Calu3 (cell line): Measurements from ENCODE around the gene STRIP1. TPM values are rescaled to one million over a fixed set of nuclear protein-coding genes. Genes with fewer than 3 reads are reported as not detected.

Experiments
- BruUV-seq: library from RNA; stranded (reverse); fragments of 400-500 nt; replicated peaks from 2 replicates; lab custom pipeline; 2021; lab: Mats Ljungman, UMichigan
- CTCF ChIA-PET: fragments of 300-600 bp; sonication (Branson Sonifier 250); formaldehyde crosslinking; loops from one replicate; lab custom pipeline; 2022; ENCODE audit warnings: antibody characterized with exemption; lab: Charles Lee
- DNase-seq: peaks from one replicate; pipeline ENCODE4 v3.0.0; 2022
- H3K27ac Mint-ChIP-seq: one replicate; pipeline ENCODE4 v1.8.0; 2022; ENCODE audit warnings: mixed read lengths; ENCODE audit not compliant: unreplicated experiment
- H3K27me3 Mint-ChIP-seq: one replicate; pipeline ENCODE4 v1.8.0; 2022; ENCODE audit warnings: mixed read lengths; ENCODE audit not compliant: unreplicated experiment
- H3K36me3 Mint-ChIP-seq: one replicate; pipeline ENCODE4 v1.8.0; 2022; ENCODE audit warnings: mild to moderate bottlenecking, moderate library complexity, mixed read lengths; ENCODE audit not compliant: insufficient read depth, unreplicated experiment
- H3K4me1 Mint-ChIP-seq: one replicate; pipeline ENCODE4 v1.8.0; 2022; ENCODE audit warnings: mild to moderate bottlenecking, low read depth, mixed read lengths; ENCODE audit not compliant: unreplicated experiment
- H3K4me3 Mint-ChIP-seq: one replicate; pipeline ENCODE4 v1.8.0; 2022; ENCODE audit warnings: mild to moderate bottlenecking, low read depth, moderate library complexity, mixed read lengths; ENCODE audit not compliant: unreplicated experiment
- H3K9me3 Mint-ChIP-seq: one replicate; pipeline ENCODE4 v1.8.0; 2022; ENCODE audit warnings: low read depth, mixed read lengths; ENCODE audit not compliant: unreplicated experiment
- intact Hi-C: fragments of 100-400 bp; cut with micrococcal nuclease; formaldehyde crosslinking; loops from one replicate; pipeline ENCODE4 v1.10.0; 2022; ENCODE audit not compliant: unreplicated experiment
- total RNA-seq: library from RNA; stranded (reverse); gene quantifications from 2 replicates; pipeline ENCODE4 v1.2.3, GENCODE V29; 2022
- TF ChIP-seq, protein P1 (sequence below): fragments of 200-600 bp; IDR thresholded peaks from one replicate; pipeline ENCODE4 v1.8.0; 2022; ENCODE audit warnings: antibody characterized with exemption; ENCODE audit not compliant: unreplicated experiment

Gene STRIP1
- total RNA-seq, 1 experiment from 2014 or later, result 27.5 TPM

DNA sequence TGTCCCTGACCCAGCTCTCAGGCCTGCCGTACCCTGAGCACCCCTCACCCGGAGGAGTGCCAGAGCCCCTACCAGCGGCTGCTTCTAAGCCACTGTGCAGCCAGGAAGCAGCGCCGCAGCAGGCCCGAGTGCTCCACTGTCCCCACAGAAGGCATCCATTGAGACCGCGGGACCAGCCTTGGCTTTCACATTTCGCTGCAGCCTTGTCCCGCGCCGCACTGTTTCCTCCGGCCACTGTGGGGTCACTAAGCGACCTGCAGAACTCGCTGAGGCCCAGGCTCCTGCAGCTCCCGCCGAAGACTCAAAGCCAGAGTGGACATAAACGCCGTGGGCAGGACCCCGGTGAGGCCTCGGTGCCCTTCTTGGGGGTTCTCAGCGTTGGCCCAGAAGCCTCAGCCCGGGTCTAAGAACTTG, 33.1 kb downstream of the STRIP1 start:
- H3K9me3 Mint-ChIP-seq, result no peaks in the 10 kb centered on the region
- H3K4me3 Mint-ChIP-seq, result no peak overlapping the region
- CTCF ChIA-PET, result no interaction called here
- intact Hi-C loops, result no loop called here
- no peaks in the 10 kb centered on the region for H3K4me1 Mint-ChIP-seq
- H3K27me3 Mint-ChIP-seq, result no peaks in the 10 kb centered on the region
- TF ChIP-seq, protein P1, sequence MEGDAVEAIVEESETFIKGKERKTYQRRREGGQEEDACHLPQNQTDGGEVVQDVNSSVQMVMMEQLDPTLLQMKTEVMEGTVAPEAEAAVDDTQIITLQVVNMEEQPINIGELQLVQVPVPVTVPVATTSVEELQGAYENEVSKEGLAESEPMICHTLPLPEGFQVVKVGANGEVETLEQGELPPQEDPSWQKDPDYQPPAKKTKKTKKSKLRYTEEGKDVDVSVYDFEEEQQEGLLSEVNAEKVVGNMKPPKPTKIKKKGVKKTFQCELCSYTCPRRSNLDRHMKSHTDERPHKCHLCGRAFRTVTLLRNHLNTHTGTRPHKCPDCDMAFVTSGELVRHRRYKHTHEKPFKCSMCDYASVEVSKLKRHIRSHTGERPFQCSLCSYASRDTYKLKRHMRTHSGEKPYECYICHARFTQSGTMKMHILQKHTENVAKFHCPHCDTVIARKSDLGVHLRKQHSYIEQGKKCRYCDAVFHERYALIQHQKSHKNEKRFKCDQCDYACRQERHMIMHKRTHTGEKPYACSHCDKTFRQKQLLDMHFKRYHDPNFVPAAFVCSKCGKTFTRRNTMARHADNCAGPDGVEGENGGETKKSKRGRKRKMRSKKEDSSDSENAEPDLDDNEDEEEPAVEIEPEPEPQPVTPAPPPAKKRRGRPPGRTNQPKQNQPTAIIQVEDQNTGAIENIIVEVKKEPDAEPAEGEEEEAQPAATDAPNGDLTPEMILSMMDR, result no peak
- H3K36me3 Mint-ChIP-seq, result no peaks in the 10 kb centered on the region
- BruUV-seq, result no TSS peak
- no peak overlapping the region for H3K27ac Mint-ChIP-seq
- DNase-seq, result no peak

DNA sequence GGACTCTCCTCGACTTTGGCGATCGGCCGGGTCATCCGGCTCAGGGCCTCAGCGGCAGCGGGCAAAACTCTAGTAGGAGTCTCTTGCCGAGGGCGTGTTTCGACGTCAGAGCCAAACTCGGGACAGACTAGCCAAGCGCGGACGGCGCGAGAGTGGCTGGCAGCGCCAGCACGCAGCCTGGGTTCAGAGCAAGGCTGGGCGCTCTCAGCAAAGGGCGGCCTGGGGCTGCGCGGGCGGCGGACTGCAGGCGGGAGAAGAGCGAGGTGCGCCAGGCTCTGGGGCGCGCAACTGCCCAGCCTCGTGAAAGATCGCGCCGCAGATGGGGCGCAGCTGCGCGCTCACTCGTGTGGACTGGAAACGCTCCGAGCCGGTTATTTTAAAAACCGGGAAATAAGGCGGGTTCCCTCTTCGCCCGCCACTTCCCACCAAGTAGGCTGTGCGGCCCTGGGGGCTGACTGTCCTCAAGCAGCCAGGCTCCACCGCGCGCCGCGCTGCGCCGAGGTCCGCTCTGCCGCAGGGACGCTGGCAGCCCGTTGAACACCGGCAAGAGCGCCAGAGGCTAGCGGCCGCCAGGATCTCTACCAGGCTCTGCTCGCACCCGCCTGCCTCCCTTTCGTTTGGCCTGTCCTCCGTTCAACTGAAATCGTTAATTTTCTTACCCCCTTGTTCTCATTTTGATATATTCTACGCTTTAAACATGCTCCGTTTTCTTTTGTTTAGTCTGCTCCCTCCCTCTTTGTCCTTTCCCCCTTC, 33.6 kb downstream of the STRIP1 start:
- DNase-seq, result no peak
- BruUV-seq, result no TSS peak
- CTCF ChIA-PET, result no interaction called here
- Mint-ChIP-seq H3K4me1 (no peaks in the 10 kb centered on the region), H3K27ac (no peak overlapping the region), H3K9me3 (no peaks in the 10 kb centered on the region), H3K27me3 (no peaks in the 10 kb centered on the region), H3K36me3 (no peaks in the 10 kb centered on the region), H3K4me3 (no peak overlapping the region)
- TF ChIP-seq, protein P1, result no peak
- intact Hi-C loops, result no loop called here

DNA sequence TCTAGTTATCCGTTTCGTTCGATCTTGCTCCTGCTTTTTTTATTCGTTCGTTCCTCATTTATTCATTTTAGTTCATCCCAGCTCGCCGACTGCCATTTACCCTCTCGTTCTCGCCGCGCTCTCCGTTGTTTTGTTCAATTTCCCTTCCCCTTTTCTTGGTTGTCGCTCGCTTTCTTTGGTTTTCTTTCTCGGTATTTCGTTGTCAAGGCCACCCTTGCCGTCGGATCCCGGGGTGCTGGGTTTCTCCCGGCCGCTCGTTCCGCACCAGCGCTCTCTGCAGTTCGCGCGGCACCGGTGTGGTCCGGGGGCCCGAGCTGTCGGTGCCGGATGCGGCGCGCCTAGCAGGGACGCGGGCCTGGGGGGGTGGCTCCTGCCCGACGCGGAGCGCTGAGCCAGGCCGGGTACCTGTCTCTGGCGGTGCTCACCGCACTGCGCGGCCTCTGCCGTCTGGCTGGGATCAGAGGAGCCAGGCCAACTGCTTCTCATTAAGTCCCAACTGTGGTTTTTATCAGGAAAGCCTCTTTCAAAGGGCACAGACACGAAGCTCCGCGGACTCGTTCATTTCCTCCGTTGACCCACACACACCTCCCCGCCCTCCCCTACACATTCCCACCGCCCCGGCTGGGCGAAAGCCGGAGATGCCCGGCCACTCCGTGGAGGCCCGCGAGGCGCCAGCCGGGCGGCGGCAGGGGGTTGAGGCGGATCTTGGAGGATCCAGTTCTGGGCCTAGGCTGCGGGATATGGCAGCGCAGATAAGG, 34.4 kb downstream of the STRIP1 start:
- H3K9me3 Mint-ChIP-seq, result no peaks in the 10 kb centered on the region
- no peak overlapping the region for H3K27ac Mint-ChIP-seq
- TF ChIP-seq, protein P1, result no peak
- no peaks in the 10 kb centered on the region for H3K27me3 Mint-ChIP-seq
- DNase-seq, result no peak
- H3K36me3 Mint-ChIP-seq, result no peaks in the 10 kb centered on the region
- no peak overlapping the region for H3K4me3 Mint-ChIP-seq
- no peaks in the 10 kb centered on the region for H3K4me1 Mint-ChIP-seq
- intact Hi-C loops, result no loop called here
- CTCF ChIA-PET, result no interaction called here
- BruUV-seq, result no TSS peak

DNA sequence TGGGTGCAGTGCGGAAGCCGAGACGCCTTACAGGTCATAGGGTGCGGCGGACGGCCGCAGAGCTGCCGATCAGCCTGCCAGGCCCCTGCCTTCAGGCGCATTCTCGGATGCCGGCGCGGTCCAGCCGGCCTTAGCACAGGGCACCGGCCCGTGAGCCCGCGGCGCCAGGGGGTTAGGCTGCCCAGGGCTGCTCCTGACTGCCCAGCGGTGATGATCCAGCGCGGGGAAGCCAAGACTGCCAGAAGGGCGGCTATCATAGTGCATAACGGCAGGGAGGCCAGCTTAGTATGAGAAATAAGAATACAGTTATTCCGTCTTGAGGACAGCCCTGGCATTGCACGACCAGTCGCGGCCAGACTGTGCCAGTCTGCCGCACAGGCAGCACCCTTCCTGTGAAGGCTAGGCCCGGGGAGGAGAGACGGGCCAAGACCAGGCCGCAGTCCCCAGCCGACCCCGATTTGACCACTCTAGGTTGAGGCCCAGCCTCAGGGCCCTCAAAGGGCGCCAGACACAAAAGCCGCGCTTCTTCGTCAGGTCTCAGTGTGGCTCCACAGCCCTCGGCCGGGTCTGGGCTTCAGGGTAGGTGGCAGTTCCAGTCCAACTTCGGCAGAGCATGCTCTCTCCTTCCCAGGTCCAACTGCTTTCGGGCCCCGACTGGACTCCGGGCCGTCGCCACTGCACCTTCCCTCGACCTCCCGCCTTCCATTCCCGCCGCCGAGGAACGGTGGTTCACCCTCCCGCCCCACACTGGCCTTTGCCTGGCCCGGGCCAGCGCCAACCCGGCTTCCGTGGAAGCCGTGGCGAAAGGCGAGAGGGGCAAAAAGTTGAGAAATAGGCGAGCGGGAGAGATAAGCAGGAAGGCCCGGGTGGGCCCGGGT, 35.2 kb downstream of the STRIP1 start:
- Mint-ChIP-seq H3K9me3 (no peaks in the 10 kb centered on the region), H3K27ac (no peak overlapping the region), H3K27me3 (no peaks in the 10 kb centered on the region), H3K4me3 (no peak overlapping the region), H3K36me3 (no peaks in the 10 kb centered on the region), H3K4me1 (no peaks in the 10 kb centered on the region)
- TF ChIP-seq, protein P1, result no peak
- BruUV-seq, result no TSS peak
- no peak for DNase-seq
- intact Hi-C loops, result no loop called here
- CTCF ChIA-PET, result no interaction called here
